Smooth muscle cell (in vitro differentiated cells): Measurements from ENCODE around the gene AMZ2. TPM values are rescaled to one million over a fixed set of nuclear protein-coding genes. Genes with fewer than 3 reads are reported as not detected.

Source experiments
- DNase-seq: peaks from one replicate; lab custom pipeline; 2025; ENCODE audit not compliant: unreplicated experiment; lab: John Stamatoyannopoulos, UW
- H2AFZ ChIP-seq: fragments of 200-600 bp; sonication (generic); 2 replicates; pipeline ENCODE4 v1.6.0; 2016; ENCODE audit warnings: antibody characterized with exemption, low read depth, mild to moderate bottlenecking
- H3F3A ChIP-seq: fragments of 200-600 bp; sonication (generic); 2 replicates; pipeline ENCODE4 v1.6.0; 2017; ENCODE audit warnings: antibody characterized with exemption, low read depth
- H3K27ac ChIP-seq: fragments of 200-600 bp; sonication (generic); 2 replicates; pipeline ENCODE4 v1.5.1; 2016; ENCODE audit warnings: low read depth, mild to moderate bottlenecking
- H3K27me3 ChIP-seq: fragments of 200-600 bp; sonication (generic); 2 replicates; pipeline ENCODE4 v1.6.1; 2016; ENCODE audit warnings: low read depth, mild to moderate bottlenecking
- H3K36me3 ChIP-seq: fragments of 200-600 bp; sonication (generic); 2 replicates; pipeline ENCODE4 v1.5.1; 2016; ENCODE audit warnings: low read depth
- H3K4me1 ChIP-seq: fragments of 200-600 bp; sonication (generic); 2 replicates; pipeline ENCODE4 v1.5.1; 2016; ENCODE audit warnings: low read depth
- H3K4me2 ChIP-seq: fragments of 200-600 bp; sonication (generic); 2 replicates; pipeline ENCODE4 v1.6.0; 2016; ENCODE audit warnings: mild to moderate bottlenecking
- H3K4me3 ChIP-seq: fragments of 200-600 bp; sonication (generic); 2 replicates; pipeline ENCODE4 v1.5.1; 2016; ENCODE audit warnings: mild to moderate bottlenecking
- H3K79me2 ChIP-seq: fragments of 200-600 bp; sonication (generic); 2 replicates; pipeline ENCODE4 v1.6.0; 2016; ENCODE audit warnings: low read depth, mild to moderate bottlenecking
- H3K9ac ChIP-seq: fragments of 200-600 bp; sonication (generic); 2 replicates; pipeline ENCODE4 v1.6.0; 2016; ENCODE audit warnings: low read depth
- H3K9me3 ChIP-seq: fragments of 200-600 bp; sonication (generic); replicated peaks from 2 replicates; pipeline ENCODE4 v1.5.1; 2016; ENCODE audit warnings: low read depth
- H4K20me1 ChIP-seq: fragments of 200-600 bp; sonication (generic); 2 replicates; pipeline ENCODE4 v1.6.0; 2016; ENCODE audit warnings: low read depth
- WGBS: methylation state at CpG from one replicate; pipeline ENCODE4 v1.1.7; 2016; ENCODE audit warnings: low lambda C conversion rate; 5-methylcytosine and 5-hydroxymethylcytosine counted together
- polyA plus RNA-seq: library from polyadenylated mRNA; unstranded; fragments of >200 nt; fragmentation: Nextera tagmentation; extraction: Ambion mirVana; gene quantifications from 2 replicates; pipeline ENCODE4 v1.2.1, GENCODE V29; 2016
- total RNA-seq: library from RNA; depleted of rRNA; stranded (reverse); fragments of >200 nt; gene quantifications from 2 replicates; pipeline ENCODE4 v1.2.3, GENCODE V29; 2014
- TF ChIP-seq, protein P1 (sequence below): fragments of 200-600 bp; sonication (generic); IDR thresholded peaks from 2 replicates; pipeline ENCODE4 v1.5.1; 2017; ENCODE audit warnings: borderline replicate concordance, mild to moderate bottlenecking, antibody characterized with exemption; ENCODE audit not compliant: insufficient read depth, poor library complexity, severe bottlenecking

The AMZ2 gene
- total and polyA plus RNA-seq, 2 experiments from 2014 or later = 66.3 to 75.5 TPM

DNA sequence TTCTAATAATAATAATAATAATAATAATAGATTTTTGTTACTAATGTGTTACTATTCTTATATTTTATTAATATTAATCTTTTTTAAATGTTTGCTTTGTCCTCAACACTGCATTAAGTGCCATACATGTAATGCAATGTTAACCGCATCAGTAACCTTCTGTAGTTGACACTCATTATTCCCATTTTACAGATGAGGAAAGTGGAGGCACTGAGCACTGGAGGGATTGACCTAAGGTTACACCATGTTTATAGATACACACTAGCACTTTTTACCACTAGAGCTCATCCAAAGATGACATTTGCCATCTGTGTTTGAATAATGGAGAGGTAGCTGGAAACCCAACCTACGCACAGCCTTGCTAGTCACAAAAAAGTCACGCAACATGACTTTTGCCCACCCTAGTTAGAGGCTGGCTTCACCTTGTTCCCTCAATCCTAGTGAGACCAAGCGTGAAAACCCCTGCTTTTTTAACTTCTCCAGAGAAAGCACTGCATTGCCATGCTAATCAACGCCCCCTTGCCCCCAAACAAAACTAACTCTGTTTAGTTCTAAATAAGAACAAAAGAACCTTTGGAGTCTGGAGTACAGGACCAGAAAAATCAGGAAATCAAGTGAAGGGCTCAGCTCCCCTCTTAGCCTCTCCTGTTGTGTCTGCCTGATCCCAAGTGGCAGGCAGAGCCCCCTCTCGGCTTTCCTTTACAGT, 45.8 kb downstream of the AMZ2 start:
- TF ChIP-seq, protein P1, sequence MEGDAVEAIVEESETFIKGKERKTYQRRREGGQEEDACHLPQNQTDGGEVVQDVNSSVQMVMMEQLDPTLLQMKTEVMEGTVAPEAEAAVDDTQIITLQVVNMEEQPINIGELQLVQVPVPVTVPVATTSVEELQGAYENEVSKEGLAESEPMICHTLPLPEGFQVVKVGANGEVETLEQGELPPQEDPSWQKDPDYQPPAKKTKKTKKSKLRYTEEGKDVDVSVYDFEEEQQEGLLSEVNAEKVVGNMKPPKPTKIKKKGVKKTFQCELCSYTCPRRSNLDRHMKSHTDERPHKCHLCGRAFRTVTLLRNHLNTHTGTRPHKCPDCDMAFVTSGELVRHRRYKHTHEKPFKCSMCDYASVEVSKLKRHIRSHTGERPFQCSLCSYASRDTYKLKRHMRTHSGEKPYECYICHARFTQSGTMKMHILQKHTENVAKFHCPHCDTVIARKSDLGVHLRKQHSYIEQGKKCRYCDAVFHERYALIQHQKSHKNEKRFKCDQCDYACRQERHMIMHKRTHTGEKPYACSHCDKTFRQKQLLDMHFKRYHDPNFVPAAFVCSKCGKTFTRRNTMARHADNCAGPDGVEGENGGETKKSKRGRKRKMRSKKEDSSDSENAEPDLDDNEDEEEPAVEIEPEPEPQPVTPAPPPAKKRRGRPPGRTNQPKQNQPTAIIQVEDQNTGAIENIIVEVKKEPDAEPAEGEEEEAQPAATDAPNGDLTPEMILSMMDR = no peak
- no peaks in the 10 kb centered on the region for H3K9me3 ChIP-seq
- H3K79me2 ChIP-seq = no peaks in the 10 kb centered on the region
- no peak overlapping the region for H3K4me3 ChIP-seq
- H4K20me1 ChIP-seq = no peaks in the 10 kb centered on the region
- peaks cover 56% of the 10 kb centered on the region for H3K27me3 ChIP-seq
- H2AFZ ChIP-seq = no peak overlapping the region
- DNase-seq = no peak
- H3K27ac ChIP-seq = no peak overlapping the region
- H3F3A ChIP-seq = no peaks in the 10 kb centered on the region
- no peak overlapping the region for H3K4me2 ChIP-seq
- H3K4me1 ChIP-seq = peaks cover 9% of the 10 kb centered on the region
- WGBS = 88% methylated on average over 6 of the region's 6 CpGs
- H3K9ac ChIP-seq = no peak overlapping the region
- H3K36me3 ChIP-seq = no peaks in the 10 kb centered on the region

DNA sequence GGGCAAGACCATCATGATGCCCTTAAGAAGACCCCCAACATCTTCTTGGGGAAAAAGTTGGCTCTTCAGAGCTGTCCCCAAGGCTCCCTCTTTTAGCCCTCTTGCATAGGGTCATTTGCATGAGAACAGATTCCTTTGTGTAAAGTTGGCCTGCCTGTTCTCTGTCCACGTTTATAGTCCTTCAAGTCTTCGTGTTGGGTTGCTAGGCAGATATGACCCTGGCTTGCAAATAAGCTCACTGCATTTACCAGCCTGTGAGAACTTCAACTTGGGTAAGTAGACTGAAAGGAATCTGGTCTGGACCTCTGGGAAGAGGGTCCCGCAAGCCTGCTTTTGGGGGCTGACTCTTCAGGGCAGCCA, 46.3 kb downstream of the AMZ2 start:
- Histone ChIP-seq H3K4me1 (peaks cover 9% of the 10 kb centered on the region), H3K9me3 (no peaks in the 10 kb centered on the region), H3K4me2 (no peak overlapping the region), H3K9ac (no peak overlapping the region), H4K20me1 (no peaks in the 10 kb centered on the region), H3K4me3 (no peak overlapping the region), H3F3A (no peaks in the 10 kb centered on the region), H2AFZ (no peak overlapping the region), H3K79me2 (no peaks in the 10 kb centered on the region), H3K36me3 (no peaks in the 10 kb centered on the region), H3K27ac (no peak overlapping the region), H3K27me3 (peaks cover 56% of the 10 kb centered on the region)
- TF ChIP-seq, protein P1 = no peak
- no peak for DNase-seq
- 50% methylated on average over 3 of the region's 3 CpGs for WGBS

DNA sequence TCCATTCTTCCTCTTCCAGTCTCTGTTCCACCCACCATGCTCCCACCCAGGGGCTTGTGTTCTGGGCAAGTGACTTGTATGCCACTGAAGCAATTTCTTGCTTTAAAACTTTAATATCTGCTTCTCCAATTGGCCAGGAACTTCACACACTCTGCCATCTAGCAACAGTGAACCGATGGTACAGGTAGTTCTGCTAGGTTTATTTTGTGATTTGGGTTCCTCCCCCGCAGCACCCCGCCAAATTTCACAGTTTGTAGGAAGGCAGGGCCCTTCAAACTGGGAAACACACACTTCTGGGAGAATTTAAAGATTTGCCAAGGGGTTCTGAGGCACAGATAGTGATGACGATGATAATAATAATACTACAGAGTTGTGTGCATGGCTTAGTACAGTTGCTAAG, 46.8 kb downstream of the AMZ2 start:
- Histone ChIP-seq H3K4me2 (no peak overlapping the region), H3K36me3 (no peaks in the 10 kb centered on the region), H3K9me3 (no peaks in the 10 kb centered on the region), H3K27me3 (peaks cover 51% of the 10 kb centered on the region), H4K20me1 (no peaks in the 10 kb centered on the region), H2AFZ (no peak overlapping the region), H3K9ac (no peak overlapping the region), H3K4me3 (no peak overlapping the region), H3K4me1 (peaks cover 9% of the 10 kb centered on the region), H3K79me2 (no peaks in the 10 kb centered on the region), H3K27ac (no peak overlapping the region), H3F3A (no peaks in the 10 kb centered on the region)
- 92% methylated on average over 4 of the region's 4 CpGs for WGBS
- no peak for DNase-seq
- TF ChIP-seq, protein P1 = no peak

DNA sequence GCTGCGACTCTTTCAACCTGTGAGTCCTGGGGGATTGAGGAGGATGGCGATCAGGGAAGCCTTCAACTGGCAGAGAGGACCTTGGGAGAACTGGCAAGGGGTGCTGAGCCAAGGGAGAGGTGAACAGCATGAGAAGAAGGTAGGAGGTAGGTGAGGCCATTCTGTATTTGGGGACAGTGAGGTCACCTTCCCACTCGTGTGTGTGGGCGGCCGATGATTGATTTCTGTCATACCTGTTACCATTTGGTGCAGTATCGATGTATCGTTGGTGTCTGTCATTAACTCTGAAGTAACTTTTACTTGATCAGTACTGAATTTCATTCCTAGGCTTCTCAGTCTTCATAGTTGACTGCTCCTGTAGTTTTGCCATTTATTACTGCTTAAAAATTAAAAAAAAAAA, 47.2 kb downstream of the AMZ2 start:
- Histone ChIP-seq H3K79me2 (no peaks in the 10 kb centered on the region), H3K9me3 (no peaks in the 10 kb centered on the region), H3K9ac (no peak overlapping the region), H3K4me2 (no peak overlapping the region), H3K36me3 (no peaks in the 10 kb centered on the region), H3F3A (no peaks in the 10 kb centered on the region), H3K27me3 (peaks cover 47% of the 10 kb centered on the region), H3K4me3 (no peak overlapping the region), H3K4me1 (peaks cover 4% of the 10 kb centered on the region), H3K27ac (no peak overlapping the region), H4K20me1 (no peaks in the 10 kb centered on the region), H2AFZ (no peak overlapping the region)
- TF ChIP-seq, protein P1 = no peak
- 87% methylated on average over 7 of the region's 7 CpGs for WGBS
- DNase-seq = no peak
